ENCODE data around the gene SLC39A11.
"Not testable (repeated sequence)": the region's sequence is repeated elsewhere in the genome, so short reads cannot be mapped to it uniquely, and the experiment has no call there.

Gene SLC39A11

DNA sequence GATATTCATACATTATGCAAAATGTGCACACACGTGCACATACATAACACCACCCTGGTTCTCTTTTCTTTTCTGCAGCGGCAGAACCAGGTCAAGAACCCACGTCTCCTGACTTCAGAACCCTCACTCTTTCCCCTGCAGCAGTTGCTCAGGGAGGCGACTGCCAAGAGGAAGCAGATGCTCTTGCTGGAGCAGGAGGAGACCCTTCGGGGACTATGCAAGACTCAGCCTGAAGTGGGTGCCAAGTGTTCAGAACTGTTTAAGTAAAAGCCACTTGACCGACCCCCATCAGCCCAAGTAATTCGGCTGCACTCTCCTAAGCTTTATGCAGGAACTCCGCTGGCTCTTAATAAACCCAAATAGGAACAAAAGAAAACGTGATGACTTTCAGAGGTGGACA, 193.8 kb downstream of the SLC39A11 start:
- H3K4me3 Mint-ChIP-seq, result no peak overlapping the region
- no peak overlapping the region for H3K27ac Mint-ChIP-seq
- peaks cover 3% of the 10 kb centered on the region for H3K9me3 Mint-ChIP-seq
- no peaks in the 10 kb centered on the region for H3K36me3 Mint-ChIP-seq (ENCODE audit: low read depth)
- TF ChIP-seq, protein P1, sequence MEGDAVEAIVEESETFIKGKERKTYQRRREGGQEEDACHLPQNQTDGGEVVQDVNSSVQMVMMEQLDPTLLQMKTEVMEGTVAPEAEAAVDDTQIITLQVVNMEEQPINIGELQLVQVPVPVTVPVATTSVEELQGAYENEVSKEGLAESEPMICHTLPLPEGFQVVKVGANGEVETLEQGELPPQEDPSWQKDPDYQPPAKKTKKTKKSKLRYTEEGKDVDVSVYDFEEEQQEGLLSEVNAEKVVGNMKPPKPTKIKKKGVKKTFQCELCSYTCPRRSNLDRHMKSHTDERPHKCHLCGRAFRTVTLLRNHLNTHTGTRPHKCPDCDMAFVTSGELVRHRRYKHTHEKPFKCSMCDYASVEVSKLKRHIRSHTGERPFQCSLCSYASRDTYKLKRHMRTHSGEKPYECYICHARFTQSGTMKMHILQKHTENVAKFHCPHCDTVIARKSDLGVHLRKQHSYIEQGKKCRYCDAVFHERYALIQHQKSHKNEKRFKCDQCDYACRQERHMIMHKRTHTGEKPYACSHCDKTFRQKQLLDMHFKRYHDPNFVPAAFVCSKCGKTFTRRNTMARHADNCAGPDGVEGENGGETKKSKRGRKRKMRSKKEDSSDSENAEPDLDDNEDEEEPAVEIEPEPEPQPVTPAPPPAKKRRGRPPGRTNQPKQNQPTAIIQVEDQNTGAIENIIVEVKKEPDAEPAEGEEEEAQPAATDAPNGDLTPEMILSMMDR (IDR thresholded peaks at IDR 0.05; ENCODE audit: unreplicated experiment in 3 of 3), result no peak
- H3K27me3 Mint-ChIP-seq (ENCODE audit: low read depth), result peaks cover 11% of the 10 kb centered on the region
- peaks cover 20% of the 10 kb centered on the region for H3K4me1 Mint-ChIP-seq

DNA sequence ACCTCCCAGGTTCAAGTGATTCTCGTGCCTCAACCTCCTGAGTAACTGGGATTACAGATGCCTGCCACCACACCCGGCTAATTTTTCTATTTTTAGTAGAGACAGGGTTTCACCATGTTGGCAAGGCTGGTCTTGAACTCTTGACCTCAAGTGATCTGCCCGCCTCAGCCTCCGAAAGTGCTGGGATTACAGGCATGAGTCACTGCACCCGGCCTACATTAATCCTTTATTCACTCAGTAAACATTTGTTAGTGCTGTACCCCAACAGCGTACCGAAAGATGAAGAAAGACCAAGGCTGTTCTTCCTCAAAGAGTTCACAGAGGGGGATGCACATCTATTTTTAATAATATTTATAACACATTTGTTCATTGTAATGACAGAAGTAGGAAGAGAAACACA, 196.2 kb downstream of the SLC39A11 start:
- H3K36me3 Mint-ChIP-seq (ENCODE audit: low read depth); H3K27ac Mint-ChIP-seq; H3K4me3 Mint-ChIP-seq; H3K27me3 Mint-ChIP-seq (ENCODE audit: low read depth); H3K9me3 Mint-ChIP-seq: not testable (repeated sequence)
- H3K4me1 Mint-ChIP-seq, result peaks cover 18% of the 10 kb centered on the region

DNA sequence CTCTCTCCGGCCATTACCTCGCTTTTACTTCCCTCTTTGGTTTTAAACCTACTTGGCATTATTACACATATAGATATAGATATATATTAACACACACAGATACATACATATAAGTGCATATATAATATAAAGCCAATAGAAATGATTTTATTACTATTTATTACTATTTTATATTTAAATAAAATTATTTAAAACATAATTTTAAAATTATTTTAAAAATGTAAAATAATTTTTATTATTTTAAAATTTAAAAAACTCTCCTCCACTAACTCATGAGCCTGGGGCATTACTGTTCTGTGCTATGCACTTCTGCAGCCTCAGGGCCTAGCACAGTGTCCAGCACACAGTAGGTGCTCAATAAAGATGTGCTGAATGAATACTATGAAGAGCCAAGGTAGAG, 200.9 kb downstream of the SLC39A11 start:
- H3K27me3 Mint-ChIP-seq (ENCODE audit: low read depth), result no peaks in the 10 kb centered on the region
- H3K27ac Mint-ChIP-seq, result no peak overlapping the region
- H3K9me3 Mint-ChIP-seq, result no peaks in the 10 kb centered on the region
- H3K36me3 Mint-ChIP-seq (ENCODE audit: low read depth), result no peaks in the 10 kb centered on the region
- H3K4me1 Mint-ChIP-seq, result no peaks in the 10 kb centered on the region
- TF ChIP-seq, protein P1 (IDR thresholded peaks at IDR 0.05; ENCODE audit: unreplicated experiment in 3 of 3), result no peak
- no peak overlapping the region for H3K4me3 Mint-ChIP-seq

DNA sequence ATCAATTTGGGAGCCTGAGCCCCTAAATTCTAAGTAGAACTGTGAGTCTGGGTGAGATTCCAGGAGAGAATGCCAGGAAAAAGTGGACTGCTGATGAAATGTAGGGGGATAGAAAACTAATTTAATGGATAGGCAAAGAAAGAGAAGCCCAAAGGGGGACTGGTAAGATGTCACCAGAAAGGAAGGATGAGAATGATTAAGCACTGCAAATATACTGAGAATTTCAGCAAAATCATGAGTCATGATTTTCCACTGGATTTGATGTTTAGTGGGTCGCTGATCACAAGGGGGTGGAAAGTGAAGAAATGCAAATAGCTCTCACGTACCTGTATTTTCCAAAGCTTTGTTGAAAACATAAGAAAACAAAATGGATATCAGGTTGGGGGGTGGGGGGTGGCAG, 201.8 kb downstream of the SLC39A11 start:
- H3K27me3 Mint-ChIP-seq (ENCODE audit: low read depth), result no peaks in the 10 kb centered on the region
- no peaks in the 10 kb centered on the region for H3K4me1 Mint-ChIP-seq
- H3K27ac Mint-ChIP-seq, result no peak overlapping the region
- H3K4me3 Mint-ChIP-seq, result no peak overlapping the region
- no peaks in the 10 kb centered on the region for H3K36me3 Mint-ChIP-seq (ENCODE audit: low read depth)
- H3K9me3 Mint-ChIP-seq, result no peaks in the 10 kb centered on the region
- TF ChIP-seq, protein P1 (IDR thresholded peaks at IDR 0.05; ENCODE audit: unreplicated experiment in 3 of 3), result no peak

DNA sequence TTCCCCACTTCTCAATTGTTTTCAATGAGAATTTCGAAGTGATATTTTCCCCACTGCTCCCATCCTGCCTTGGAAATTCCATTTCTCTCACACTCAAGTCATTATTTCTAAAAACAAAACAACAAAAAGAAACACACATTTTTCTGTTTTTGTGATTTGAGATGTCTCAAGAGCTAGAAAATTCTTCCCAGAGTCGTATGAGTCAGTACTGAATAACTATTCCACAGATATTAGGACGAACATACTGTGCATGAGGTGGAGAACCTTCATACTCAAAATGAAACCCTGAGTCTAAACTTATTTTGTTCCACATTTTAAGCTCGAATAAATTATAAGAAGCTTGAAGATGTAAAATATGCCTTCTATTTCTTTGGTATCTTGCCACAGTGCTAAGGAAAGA, 204.6 kb downstream of the SLC39A11 start:
- no peaks in the 10 kb centered on the region for H3K4me1 Mint-ChIP-seq

DNA sequence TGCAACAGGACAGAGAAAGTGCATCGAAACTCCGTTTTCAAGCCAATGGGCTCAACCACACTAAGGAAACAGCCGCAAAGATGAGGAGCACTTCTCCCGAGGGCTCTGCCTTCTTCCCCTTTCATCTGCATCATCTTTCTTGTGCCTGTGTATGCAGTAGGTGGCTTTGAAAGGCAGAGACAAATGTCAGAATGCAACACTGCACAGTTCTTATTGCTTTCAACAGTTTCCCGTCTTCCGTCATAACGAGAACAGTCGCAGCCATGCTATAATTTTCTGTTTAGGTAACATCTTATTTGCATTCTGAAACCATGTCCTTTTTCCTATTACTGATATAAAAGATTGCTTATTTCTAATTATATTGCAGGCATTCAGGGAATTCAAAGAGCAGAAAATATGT, 205.2 kb downstream of the SLC39A11 start:
- no peaks in the 10 kb centered on the region for H3K27me3 Mint-ChIP-seq (ENCODE audit: low read depth)
- H3K4me1 Mint-ChIP-seq, result no peaks in the 10 kb centered on the region
- peaks cover 2% of the 10 kb centered on the region for H3K9me3 Mint-ChIP-seq
- H3K4me3 Mint-ChIP-seq, result no peak overlapping the region
- TF ChIP-seq, protein P1 (IDR thresholded peaks at IDR 0.05; ENCODE audit: unreplicated experiment in 3 of 3), result no peak
- no peak overlapping the region for H3K27ac Mint-ChIP-seq
- H3K36me3 Mint-ChIP-seq (ENCODE audit: low read depth), result peaks cover 1% of the 10 kb centered on the region

More for the DNA sequence above, 204.6 kb downstream of the SLC39A11 start:
- TF ChIP-seq, protein P1 (IDR thresholded peaks at IDR 0.05; ENCODE audit: unreplicated experiment in 3 of 3), result no peak
- H3K36me3 Mint-ChIP-seq (ENCODE audit: low read depth), result no peaks in the 10 kb centered on the region
- no peak overlapping the region for H3K27ac Mint-ChIP-seq
- no peaks in the 10 kb centered on the region for H3K27me3 Mint-ChIP-seq (ENCODE audit: low read depth)
- no peak overlapping the region for H3K4me3 Mint-ChIP-seq
- no peaks in the 10 kb centered on the region for H3K9me3 Mint-ChIP-seq
